Gastrocnemius medialis (tissue), 4 donors: Measurements from ENCODE around the gene RAET1L. TPM values are rescaled to one million over a fixed set of nuclear protein-coding genes. Genes with fewer than 3 reads are reported as not detected.
"Not testable (repeated sequence)": the region's sequence is repeated elsewhere in the genome, so short reads cannot be mapped to it uniquely, and the experiment has no call there.

Experiments
- ATAC-seq, 2 donors: fragments of 150-250 bp; one replicate each; pipeline ENCODE4 v1.9.1; 2016
- DNase-seq, 2 donors: peaks; one replicate each; pipeline ENCODE4 v3.0.0-alpha.2; 2019
- H3K27ac ChIP-seq, 4 donors: fragments of 200-600 bp; sonication (generic); 1 replicate in 1 of 4; 2 replicates in 3 of 4; pipeline ENCODE4 v1.5.1; 2016 to 2018; ENCODE audit warnings: mild to moderate bottlenecking in 2 of 4, moderate library complexity in 1 of 4
- H3K27me3 ChIP-seq, 3 donors: fragments of 200-600 bp; sonication (generic) in 2 of 3; 1 replicate in 1 of 3; 2 replicates in 2 of 3; pipeline versions ENCODE4 v1.5.1 to v1.6.0; 2016 to 2019; ENCODE audit warnings: mild to moderate bottlenecking in 1 of 3, moderate library complexity in 1 of 3
- H3K36me3 ChIP-seq, 2 donors: fragments of 200-600 bp; sonication (generic) in 1 of 2; one replicate each; pipeline ENCODE4 v1.5.1; 2017 to 2018
- H3K4me1 ChIP-seq, 2 donors: fragments of 200-600 bp; sonication (generic) in 1 of 2; one replicate each; pipeline ENCODE4 v1.5.1; 2016 to 2017; ENCODE audit warnings: mild to moderate bottlenecking in 2 of 2
- H3K4me3 ChIP-seq, 4 donors: fragments of 200-600 bp; sonication (generic) in 3 of 4; 1 replicate in 1 of 4; 2 replicates in 3 of 4; pipeline ENCODE4 v1.5.1; 2016 to 2019; ENCODE audit warnings: mild to moderate bottlenecking in 2 of 4
- H3K9me3 ChIP-seq, 3 donors: fragments of 200-600 bp; sonication (generic) in 2 of 3; 1 replicate in 1 of 3; 2 replicates in 2 of 3; pipeline ENCODE4 v1.5.1; 2016 to 2019
- POLR2A ChIP-seq, 2 donors: fragments of 450-650 bp; IDR thresholded peaks; one replicate each; pipeline ENCODE4 v1.6.1; 2017; ENCODE audit warnings: antibody characterized with exemption in 2 of 2, mild to moderate bottlenecking in 2 of 2, moderate library complexity in 2 of 2
- in situ Hi-C, 4 donors: fragments of 200-750 bp; cut with MboI; loops; one replicate each; pipeline versions ENCODE4 v1.15.0 to v1.8.0; 2017; ENCODE audit warnings: low sequenced_read_pairs in 4 of 4
- intact Hi-C: fragments of 100-400 bp; cut with DNase I; formaldehyde crosslinking; loops from one replicate; pipeline ENCODE4 v1.15.1; 2023; ENCODE audit warnings: low total_unique reads
- total RNA-seq, 4 donors: library from RNA; depleted of rRNA; stranded (reverse); fragments of >200 nt; gene quantifications; one replicate each; pipeline versions ENCODE4 v1.1.0 to v1.2.3, GENCODE V29; 2016
- TF ChIP-seq, protein P1 (sequence below), 5 experiments: fragments of 450-650 bp in 3 of 5; fragments of 200-600 bp in 2 of 5; sonication (generic) in 2 of 5; IDR thresholded peaks in 4 of 5; conservative IDR thresholded peaks in 1 of 5; 1 replicate in 4 of 5; 2 replicates in 1 of 5; pipeline ENCODE4 v1.5.1; 2016 to 2019; ENCODE audit warnings: antibody characterized with exemption in 5 of 5, mild to moderate bottlenecking in 3 of 5, moderate library complexity in 3 of 5

RAET1L gene
- total RNA-seq, 4 donors from 2014 or later, result not detected

- H3K27me3 ChIP-seq, result peaks cover 25 to 36% (median 33%) of the 10 kb centered on the region in 3 donors
- DNase-seq, result no peak
- no peak overlapping the region for H3K4me3 ChIP-seq
- ATAC-seq, result no peak
- TF ChIP-seq, protein P1, sequence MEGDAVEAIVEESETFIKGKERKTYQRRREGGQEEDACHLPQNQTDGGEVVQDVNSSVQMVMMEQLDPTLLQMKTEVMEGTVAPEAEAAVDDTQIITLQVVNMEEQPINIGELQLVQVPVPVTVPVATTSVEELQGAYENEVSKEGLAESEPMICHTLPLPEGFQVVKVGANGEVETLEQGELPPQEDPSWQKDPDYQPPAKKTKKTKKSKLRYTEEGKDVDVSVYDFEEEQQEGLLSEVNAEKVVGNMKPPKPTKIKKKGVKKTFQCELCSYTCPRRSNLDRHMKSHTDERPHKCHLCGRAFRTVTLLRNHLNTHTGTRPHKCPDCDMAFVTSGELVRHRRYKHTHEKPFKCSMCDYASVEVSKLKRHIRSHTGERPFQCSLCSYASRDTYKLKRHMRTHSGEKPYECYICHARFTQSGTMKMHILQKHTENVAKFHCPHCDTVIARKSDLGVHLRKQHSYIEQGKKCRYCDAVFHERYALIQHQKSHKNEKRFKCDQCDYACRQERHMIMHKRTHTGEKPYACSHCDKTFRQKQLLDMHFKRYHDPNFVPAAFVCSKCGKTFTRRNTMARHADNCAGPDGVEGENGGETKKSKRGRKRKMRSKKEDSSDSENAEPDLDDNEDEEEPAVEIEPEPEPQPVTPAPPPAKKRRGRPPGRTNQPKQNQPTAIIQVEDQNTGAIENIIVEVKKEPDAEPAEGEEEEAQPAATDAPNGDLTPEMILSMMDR (IDR thresholded peaks at IDR 0.05 in 4 of 5, conservative IDR thresholded peaks at IDR 0.05 in 1 of 5), result no peak
- no peak for TF ChIP-seq POLR2A (IDR thresholded peaks at IDR 0.05)
- H3K4me1 ChIP-seq, result no peaks in the 10 kb centered on the region
- no peak overlapping the region for H3K27ac ChIP-seq
- H3K36me3 ChIP-seq, result no peaks in the 10 kb centered on the region
- H3K9me3 ChIP-seq, result no peaks in the 10 kb centered on the region
- intact Hi-C loops, result loop anchor here (5.0 kb wide), 1 partner anchor 187 kb away; no protein-coding TSS in a partner anchor
- in situ Hi-C loops, result loop anchor here (5.0 to 25.0 kb wide), 4 partner anchors 82 to 184 kb away; no protein-coding TSS in a partner anchor
Measured at GRCh38 chr6:150018846-150019580, 6.3 kb downstream of the RAET1L start.

- in situ Hi-C loops (loop anchor here (5.0 to 25.0 kb wide), 4 partner anchors 80 to 182 kb away; no protein-coding TSS in a partner anchor), intact Hi-C loops (loop anchor here (1.0 to 5.0 kb wide), 2 partner anchors 83 to 185 kb away; no protein-coding TSS in a partner anchor)
- DNase-seq, H3K4me1 ChIP-seq, H3K27ac ChIP-seq, H3K9me3 ChIP-seq, H3K4me3 ChIP-seq, ATAC-seq, H3K36me3 ChIP-seq: not testable (repeated sequence)
- TF ChIP-seq, protein P1 (IDR thresholded peaks at IDR 0.05 in 4 of 5, conservative IDR thresholded peaks at IDR 0.05 in 1 of 5), result peak in 1 of 5 experiments; percentile 6
- peaks cover 38 to 48% (median 46%) of the 10 kb centered on the region in 3 donors for H3K27me3 ChIP-seq
Measured at GRCh38 chr6:150017186-150017521, 8.2 kb downstream of the RAET1L start.

DNA sequence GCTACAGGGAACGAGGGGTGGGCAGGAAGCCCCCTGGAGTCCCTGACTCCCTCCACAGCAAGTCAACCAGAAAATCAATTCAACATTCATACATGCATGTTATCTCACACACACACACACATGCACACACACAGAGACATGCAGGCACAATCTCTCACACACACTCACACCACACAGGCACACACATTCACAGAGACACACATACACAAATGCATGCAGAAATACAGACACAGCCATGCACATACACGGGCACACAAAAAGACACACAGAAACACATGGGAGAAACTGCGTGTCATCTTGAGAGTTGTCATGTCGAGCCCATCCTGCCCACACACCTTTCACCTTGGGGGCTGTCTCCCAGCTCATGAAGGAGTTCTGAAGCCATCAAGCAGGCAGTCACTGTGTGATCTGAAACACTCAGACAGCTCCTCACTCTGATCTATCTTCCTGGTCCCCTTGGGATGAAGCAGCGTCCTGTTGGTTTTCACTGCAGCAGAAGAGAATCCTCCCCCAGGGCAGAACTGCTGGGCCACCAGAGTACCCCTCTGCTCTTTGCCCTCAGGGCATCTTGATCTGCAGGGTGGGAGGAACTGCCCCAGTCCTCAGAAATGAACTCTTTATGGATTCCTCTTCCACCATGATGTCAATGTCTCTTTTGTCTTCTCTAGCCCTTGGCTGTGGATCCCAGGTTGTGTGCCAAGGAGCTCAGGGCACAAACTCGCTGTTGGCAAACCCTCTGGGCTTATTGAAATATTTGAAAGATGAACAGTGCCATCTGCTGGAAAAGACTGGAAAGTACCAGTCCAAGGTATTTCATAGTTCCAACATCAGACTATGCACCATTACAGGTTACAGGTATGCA is 8.8 kb downstream of the RAET1L start:
- Histone ChIP-seq H3K27ac (no peak overlapping the region), H3K4me3 (no peak overlapping the region), H3K4me1 (no peaks in the 10 kb centered on the region), H3K9me3 (no peaks in the 10 kb centered on the region), H3K36me3 (no peaks in the 10 kb centered on the region), H3K27me3 (peaks cover 38 to 52% (median 52%) of the 10 kb centered on the region in 3 donors)
- in situ Hi-C loops (loop anchor here (5.0 to 25.0 kb wide), 4 partner anchors 79 to 182 kb away; no protein-coding TSS in a partner anchor), intact Hi-C loops (loop anchor here (1.0 to 5.0 kb wide), 2 partner anchors 82 to 184 kb away; no protein-coding TSS in a partner anchor)
- DNase-seq (peak; percentile 20 to 52), ATAC-seq (peak; percentile 87 to 90)
- TF ChIP-seq POLR2A (IDR thresholded peaks at IDR 0.05), result no peak
- TF ChIP-seq, protein P1 (IDR thresholded peaks at IDR 0.05 in 4 of 5, conservative IDR thresholded peaks at IDR 0.05 in 1 of 5), result peak; percentile 68 to 82 (median 81)

DNA sequence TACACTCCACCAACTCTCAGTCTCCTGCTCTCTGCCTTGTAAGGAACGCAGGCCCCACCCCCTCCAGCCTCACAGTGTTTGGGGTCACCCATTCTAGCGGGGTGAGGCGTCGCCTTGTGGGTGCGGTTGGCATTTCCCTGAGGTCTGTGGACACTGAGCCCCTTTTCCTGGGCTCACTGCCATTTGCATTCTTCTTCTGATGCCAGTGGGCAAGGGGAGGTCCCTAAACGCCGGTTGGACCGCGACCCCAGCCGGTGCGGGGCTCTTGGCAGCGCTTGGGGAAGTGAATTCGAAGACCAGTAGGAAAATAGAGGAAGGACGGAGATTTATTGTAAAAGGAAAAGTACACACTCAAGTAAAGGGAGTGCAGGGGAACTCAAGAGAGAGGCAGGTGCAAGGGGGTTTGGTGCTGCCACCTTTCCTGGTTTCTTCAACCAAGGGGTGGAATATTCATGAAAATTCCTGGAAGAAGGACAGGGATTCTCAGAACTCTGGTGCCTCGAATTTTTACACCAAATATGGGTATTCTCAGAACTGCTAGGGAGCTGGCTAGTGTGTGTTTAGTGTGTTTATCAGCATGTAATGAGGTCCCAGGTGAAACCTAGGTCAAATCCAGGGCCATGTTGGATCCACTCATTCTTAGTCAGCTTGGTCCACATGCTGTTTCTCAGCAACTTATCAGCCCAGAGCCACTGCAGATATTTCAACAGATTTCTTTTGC is 9.9 kb downstream of the RAET1L start:
- not testable (repeated sequence) for DNase-seq, H3K9me3 ChIP-seq, H3K27ac ChIP-seq, H3K4me1 ChIP-seq, H3K36me3 ChIP-seq, H3K4me3 ChIP-seq, ATAC-seq
- in situ Hi-C loops, result loop anchor here (5.0 to 25.0 kb wide), 4 partner anchors 78 to 181 kb away; no protein-coding TSS in a partner anchor
- intact Hi-C loops, result loop anchor here (5.0 kb wide), 1 partner anchor 183 kb away; no protein-coding TSS in a partner anchor
- peaks cover 38 to 60% (median 59%) of the 10 kb centered on the region in 3 donors for H3K27me3 ChIP-seq

DNA sequence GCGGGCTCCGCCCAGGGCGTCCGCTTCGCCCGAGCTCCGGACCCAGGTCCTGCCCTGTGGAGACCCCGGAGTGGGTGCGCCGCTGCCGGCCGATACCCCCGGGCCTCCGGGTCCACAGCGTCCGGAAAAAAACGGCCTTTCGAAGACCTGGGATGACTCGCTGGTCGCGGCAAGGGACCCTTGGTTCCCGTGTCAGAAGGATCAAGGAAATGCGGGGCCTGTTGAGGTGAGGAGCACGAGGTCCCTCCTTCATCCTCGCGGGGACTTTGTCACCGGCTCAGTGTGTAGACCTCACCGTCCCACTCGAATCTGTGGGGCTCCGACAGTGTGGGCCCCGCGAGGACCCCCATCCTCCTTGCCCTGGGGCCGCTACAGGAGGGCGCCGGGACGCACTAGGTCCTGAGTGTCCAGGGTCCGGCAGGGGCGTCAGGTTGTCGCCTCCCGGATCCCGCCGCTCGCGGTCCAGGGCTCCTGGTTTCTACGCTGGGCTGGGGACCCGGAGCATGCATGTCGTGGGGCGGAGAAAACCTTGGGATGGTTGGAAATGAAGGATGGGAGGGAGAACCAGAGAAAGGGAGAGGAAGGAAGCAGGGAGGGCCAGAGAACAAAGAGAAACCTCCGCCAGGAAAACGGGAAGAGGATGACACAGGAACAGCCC is 10.6 kb downstream of the RAET1L start:
- not testable (repeated sequence) for H3K9me3 ChIP-seq, DNase-seq, H3K36me3 ChIP-seq, H3K4me1 ChIP-seq, H3K27ac ChIP-seq, H3K4me3 ChIP-seq, ATAC-seq
- in situ Hi-C loops (loop anchor here (5.0 to 25.0 kb wide), 4 partner anchors 77 to 180 kb away; no protein-coding TSS in a partner anchor), intact Hi-C loops (loop anchor here (5.0 kb wide), 1 partner anchor 182 kb away; no protein-coding TSS in a partner anchor)
- H3K27me3 ChIP-seq, result peaks cover 38 to 64% (median 64%) of the 10 kb centered on the region in 3 donors

DNA sequence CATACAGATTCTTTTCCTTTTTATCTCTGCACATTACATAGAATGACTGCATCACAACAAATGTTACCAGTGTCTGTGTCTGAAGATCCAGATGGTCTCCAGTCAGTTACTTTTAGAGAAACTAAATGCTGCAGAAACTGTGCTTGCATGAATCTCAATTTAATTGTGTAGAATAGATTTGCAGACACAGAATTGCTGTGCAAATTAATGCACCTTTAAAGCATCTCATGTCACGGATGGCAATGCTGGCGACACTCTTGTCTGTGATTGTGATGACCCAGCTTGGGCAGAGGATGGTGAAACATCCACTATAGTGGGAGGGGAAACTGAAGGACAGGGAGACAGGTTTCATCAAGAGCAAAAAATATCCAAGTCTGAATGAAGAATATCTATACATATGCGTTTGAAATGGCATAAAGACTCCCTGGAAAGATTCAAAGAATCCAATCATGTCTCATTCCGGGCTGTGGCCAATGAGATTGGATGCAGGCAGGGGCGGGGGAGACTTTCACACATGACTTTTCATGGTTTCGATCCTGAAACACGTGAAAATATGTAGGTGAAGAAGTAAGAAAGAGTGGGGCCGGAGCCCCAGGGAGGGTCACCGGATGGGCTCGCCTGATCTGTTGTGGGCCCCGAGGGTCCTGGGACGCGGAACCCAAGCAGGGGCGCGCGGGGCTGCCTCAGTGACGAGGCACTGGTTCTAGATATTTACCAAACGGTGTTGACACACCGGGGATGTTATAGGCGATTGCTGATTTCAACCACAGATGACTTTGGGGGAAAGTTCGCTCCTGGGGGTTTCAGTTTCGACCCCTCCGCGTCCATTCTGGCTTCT is 11.3 kb downstream of the RAET1L start:
- DNase-seq, H3K4me1 ChIP-seq, ATAC-seq, H3K36me3 ChIP-seq, H3K4me3 ChIP-seq, intact Hi-C loops, H3K9me3 ChIP-seq, H3K27ac ChIP-seq: not testable (repeated sequence)
- peaks cover 38 to 65% (median 61%) of the 10 kb centered on the region in 3 donors for H3K27me3 ChIP-seq
- in situ Hi-C loops, result loop anchor here in 2 of 4 donors (10.0 to 25.0 kb wide), 2 partner anchors 177 to 179 kb away; no protein-coding TSS in a partner anchor
